WTC11 (cell line): ENCODE data around the gene APH1A. TPM values are rescaled to one million over a fixed set of nuclear protein-coding genes. Genes with fewer than 3 reads are reported as not detected.

Experiments used
- ATAC-seq: fragments of 200-7000 bp; cut with Tn5 transposase; 2 replicates; pipeline ENCODE4 v1.10.0; 2021; ENCODE audit warnings: mild to moderate bottlenecking, moderate library complexity
- CTCF ChIA-PET: fragments of 300-600 bp; sonication (Branson Sonifier 250); formaldehyde crosslinking; loops from one replicate; lab custom pipeline; 2021; ENCODE audit warnings: antibody characterized with exemption; lab: Charles Lee
- POLR2A ChIA-PET: fragments of 350-600 bp; sonication (Branson Sonifier 250); formaldehyde crosslinking; loops from one replicate; lab custom pipeline; 2021; ENCODE audit warnings: antibody characterized with exemption; lab: Charles Lee
- DNase-seq: peaks from one replicate; pipeline ENCODE4 v3.0.0; 2021; ENCODE audit warnings: low spot score
- H3K27ac Mint-ChIP-seq: 2 replicates; pipeline ENCODE4 v1.8.0; 2021; ENCODE audit warnings: mixed read lengths
- H3K27me3 Mint-ChIP-seq: 2 replicates; pipeline ENCODE4 v1.8.0; 2021; ENCODE audit warnings: low read depth, mild to moderate bottlenecking, moderate library complexity, mixed read lengths
- H3K36me3 Mint-ChIP-seq: 2 replicates; pipeline ENCODE4 v1.8.0; 2021; ENCODE audit warnings: mixed read lengths
- H3K4me1 Mint-ChIP-seq: 2 replicates; pipeline ENCODE4 v1.8.0; 2022; ENCODE audit warnings: mixed read lengths
- H3K4me3 Mint-ChIP-seq: 2 replicates; pipeline ENCODE4 v1.8.0; 2021; ENCODE audit warnings: mild to moderate bottlenecking, moderate library complexity, mixed read lengths
- H3K9me3 Mint-ChIP-seq: 2 replicates; pipeline ENCODE4 v1.8.0; 2021; ENCODE audit warnings: mixed read lengths
- AFF4 ChIP-seq: sonication (generic); formaldehyde crosslinking; IDR thresholded peaks from 2 replicates; pipeline ENCODE4 v1.8.1; 2023; ENCODE audit warnings: mild to moderate bottlenecking, missing genetic modification reagents, borderline replicate concordance
- ARID4B ChIP-seq: sonication (generic); formaldehyde crosslinking; IDR thresholded peaks from 2 replicates; pipeline ENCODE4 v1.8.0; 2023; ENCODE audit warnings: missing genetic modification reagents, mild to moderate bottlenecking, borderline replicate concordance
- ATF6 ChIP-seq: sonication (generic); formaldehyde crosslinking; IDR thresholded peaks from 2 replicates; pipeline ENCODE4 v1.8.1; 2023; ENCODE audit warnings: mild to moderate bottlenecking, missing genetic modification reagents
- E2F5 ChIP-seq: sonication (generic); formaldehyde crosslinking; IDR thresholded peaks from 2 replicates; pipeline ENCODE4 v1.8.1; 2022; ENCODE audit warnings: mild to moderate bottlenecking, moderate library complexity, missing genetic modification reagents
- ESRRA ChIP-seq: sonication (generic); formaldehyde crosslinking; IDR thresholded peaks from 2 replicates; pipeline ENCODE4 v1.8.1; 2022; ENCODE audit warnings: mild to moderate bottlenecking, missing genetic modification reagents, borderline replicate concordance
- FOXJ3 ChIP-seq: sonication (generic); formaldehyde crosslinking; IDR thresholded peaks from 2 replicates; pipeline ENCODE4 v1.9.0; 2021; ENCODE audit warnings: missing genetic modification reagents, mild to moderate bottlenecking, borderline replicate concordance
- FOXK1 ChIP-seq: sonication (generic); formaldehyde crosslinking; IDR thresholded peaks from 2 replicates; pipeline ENCODE4 v1.8.0; 2022; ENCODE audit warnings: mild to moderate bottlenecking, moderate library complexity, missing genetic modification reagents
- GRHL2 ChIP-seq: fragments of 250-450 bp; sonication (Bioruptor Pico); IDR thresholded peaks from 2 replicates; pipeline ENCODE4 v1.8.0; 2022; ENCODE audit warnings: mild to moderate bottlenecking, moderate library complexity; ENCODE audit not compliant: insufficient replicate concordance, severe bottlenecking
- HMGXB4 ChIP-seq: sonication (generic); formaldehyde crosslinking; IDR thresholded peaks from 2 replicates; pipeline ENCODE4 v1.8.1; 2023; ENCODE audit warnings: mild to moderate bottlenecking, moderate library complexity, missing genetic modification reagents
- KAT7 ChIP-seq: sonication (generic); formaldehyde crosslinking; IDR thresholded peaks from 2 replicates; pipeline ENCODE4 v1.8.1; 2023; ENCODE audit warnings: missing genetic modification reagents, mild to moderate bottlenecking, borderline replicate concordance
- MXD4 ChIP-seq: fragments of 250-450 bp; sonication (Bioruptor Pico); IDR thresholded peaks from 2 replicates; pipeline ENCODE4 v1.8.0; 2021; ENCODE audit warnings: mild to moderate bottlenecking, moderate library complexity, borderline replicate concordance
- OVOL2 ChIP-seq: fragments of 250-450 bp; sonication (Bioruptor Pico); IDR thresholded peaks from 2 replicates; pipeline ENCODE4 v1.9.0; 2021; ENCODE audit warnings: mild to moderate bottlenecking, borderline replicate concordance
- SMAD3 ChIP-seq: sonication (generic); formaldehyde crosslinking; IDR thresholded peaks from 2 replicates; pipeline ENCODE4 v1.8.0; 2022; ENCODE audit warnings: missing genetic modification reagents, mild to moderate bottlenecking, borderline replicate concordance
- SOX15 ChIP-seq: fragments of 250-450 bp; sonication (Bioruptor Pico); IDR thresholded peaks from 2 replicates; pipeline ENCODE4 v1.9.0; 2021; ENCODE audit warnings: mild to moderate bottlenecking
- SP1 ChIP-seq: sonication (generic); formaldehyde crosslinking; conservative IDR thresholded peaks from 2 replicates; pipeline ENCODE4 v1.8.1; 2022; ENCODE audit warnings: missing genetic modification reagents
- ZBTB21 ChIP-seq: sonication (generic); formaldehyde crosslinking; IDR thresholded peaks from 2 replicates; pipeline ENCODE4 v1.8.1; 2023; ENCODE audit warnings: mild to moderate bottlenecking, missing genetic modification reagents, borderline replicate concordance
- ZNF263 ChIP-seq: sonication (generic); formaldehyde crosslinking; IDR thresholded peaks from 2 replicates; pipeline ENCODE4 v1.8.1; 2022; ENCODE audit warnings: low read depth, mild to moderate bottlenecking, moderate library complexity, missing genetic modification reagents
- ZNF396 ChIP-seq: fragments of 250-450 bp; sonication (Bioruptor Pico); IDR thresholded peaks from 2 replicates; pipeline ENCODE4 v1.8.0; 2021; ENCODE audit warnings: mild to moderate bottlenecking, moderate library complexity, borderline replicate concordance
- ZSCAN18 ChIP-seq: fragments of 250-450 bp; sonication (Bioruptor Pico); IDR thresholded peaks from 2 replicates; pipeline ENCODE4 v2.1.2; 2022; ENCODE audit warnings: mild to moderate bottlenecking, moderate library complexity
- total RNA-seq: library from RNA; stranded (reverse); gene quantifications from 3 replicates; pipeline ENCODE4 v1.2.3, GENCODE V29; 2021

The APH1A gene
- total RNA-seq, 1 experiment from 2014 or later = 120 TPM

GRCh38 chr1:150249936-150250335, 18.9 kb downstream of the APH1A start (continued):
- TF ChIP-seq ARID4B (no peak), AFF4 (CRISPR knock-in tag) (no peak), FOXJ3 (CRISPR knock-in tag) (no peak), SP1 (no peak), SMAD3 (CRISPR knock-in tag) (no peak)

GRCh38 chr1:150243003-150243402, 25.8 kb downstream of the APH1A start:
- ChIA-PET CTCF (no interaction called here), POLR2A (no interaction called here)
- no peak for ATAC-seq
- no peaks in the 10 kb centered on the region for H3K27me3 Mint-ChIP-seq
- H3K27ac Mint-ChIP-seq = no peak overlapping the region
- no peak for DNase-seq
- no peaks in the 10 kb centered on the region for H3K4me1 Mint-ChIP-seq
- no peaks in the 10 kb centered on the region for H3K36me3 Mint-ChIP-seq
- H3K4me3 Mint-ChIP-seq = no peak overlapping the region
- H3K9me3 Mint-ChIP-seq = no peaks in the 10 kb centered on the region
- TF ChIP-seq KAT7 (CRISPR knock-in tag) = no peak
- TF ChIP-seq ZNF396 (CRISPR knock-in tag) = no peak
- no peak for TF ChIP-seq HMGXB4 (CRISPR knock-in tag)
- TF ChIP-seq ESRRA (CRISPR knock-in tag) = no peak
- TF ChIP-seq ZNF263 (CRISPR knock-in tag) = no peak
- no peak for TF ChIP-seq OVOL2 (CRISPR knock-in tag)
- TF ChIP-seq ATF6 = no peak
- no peak for TF ChIP-seq FOXK1 (CRISPR knock-in tag)
- no peak for TF ChIP-seq SOX15 (CRISPR knock-in tag)
- no peak for TF ChIP-seq MXD4 (CRISPR knock-in tag)
- no peak for TF ChIP-seq E2F5 (CRISPR knock-in tag)
- no peak for TF ChIP-seq ZSCAN18 (CRISPR knock-in tag)
- no peak for TF ChIP-seq ZBTB21 (CRISPR knock-in tag)
- no peak for TF ChIP-seq GRHL2 (CRISPR knock-in tag)
